SKM-1 (cell line): ENCODE measurements around the gene PRSS1.

Experiments used
- DNase-seq: peaks from one replicate; lab custom pipeline; 2025; ENCODE audit not compliant: unreplicated experiment; lab: John Stamatoyannopoulos, UW

The PRSS1 gene

DNA sequence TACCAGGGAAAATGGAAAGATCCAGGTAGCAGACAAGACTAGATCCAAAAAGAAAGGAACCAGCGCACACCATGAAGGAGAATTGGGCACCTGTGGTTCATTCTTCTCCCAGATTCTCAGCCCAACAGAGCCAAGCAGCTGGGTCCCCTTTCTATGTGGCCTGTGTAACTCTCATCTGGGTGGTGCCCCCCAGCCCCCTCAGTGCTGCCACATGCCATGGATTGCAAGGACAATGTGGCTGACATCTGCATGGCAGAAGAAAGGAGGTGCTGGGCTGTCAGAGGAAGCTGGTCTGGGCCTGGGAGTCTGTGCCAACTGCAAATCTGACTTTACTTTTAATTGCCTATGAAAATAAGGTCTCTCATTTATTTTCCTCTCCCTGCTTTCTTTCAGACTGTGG lies 42.9 kb downstream of the PRSS1 start:
- DNase-seq, result no peak

GRCh38 chr7:142792593-142792992 lies 43.3 kb downstream of the PRSS1 start:
- no peak for DNase-seq

DNA sequence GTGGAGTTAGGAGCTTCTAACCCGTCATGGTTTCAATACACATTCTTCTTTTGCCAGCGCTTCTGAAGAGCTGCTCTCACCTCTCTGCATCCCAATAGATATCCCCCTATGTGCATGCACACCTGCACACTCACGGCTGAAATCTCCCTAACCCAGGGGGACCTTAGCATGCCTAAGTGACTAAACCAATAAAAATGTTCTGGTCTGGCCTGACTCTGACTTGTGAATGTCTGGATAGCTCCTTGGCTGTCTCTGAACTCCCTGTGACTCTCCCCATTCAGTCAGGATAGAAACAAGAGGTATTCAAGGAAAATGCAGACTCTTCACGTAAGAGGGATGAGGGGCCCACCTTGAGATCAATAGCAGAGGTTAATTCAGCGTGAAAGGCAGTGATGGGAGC lies 43.9 kb downstream of the PRSS1 start:
- no peak for DNase-seq

DNA sequence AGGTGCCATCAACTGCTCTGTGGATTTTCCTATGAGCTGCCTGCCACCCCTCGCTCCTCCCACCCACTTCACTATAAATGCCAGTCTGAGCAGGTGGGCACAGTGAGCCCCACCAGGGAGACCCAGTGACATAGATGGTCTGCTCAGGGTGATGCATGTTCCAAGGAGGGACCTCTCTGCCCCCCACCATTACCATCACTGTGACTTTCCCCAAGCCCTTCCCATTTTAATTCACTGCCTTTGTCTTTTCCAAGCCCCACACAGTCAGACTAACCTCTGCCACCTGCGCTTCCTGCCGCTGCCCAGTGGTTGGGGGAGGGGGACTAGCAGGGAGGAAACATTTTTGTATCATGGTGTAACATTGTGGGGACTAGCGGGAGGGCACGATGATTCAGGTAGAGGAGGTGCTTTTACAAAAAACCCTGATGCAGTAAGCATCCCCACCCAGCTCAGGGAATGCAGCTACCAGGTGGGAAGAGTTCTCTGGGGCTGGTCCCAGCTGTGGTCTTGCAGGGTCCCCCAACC lies 46.1 kb downstream of the PRSS1 start:
- no peak for DNase-seq

DNA sequence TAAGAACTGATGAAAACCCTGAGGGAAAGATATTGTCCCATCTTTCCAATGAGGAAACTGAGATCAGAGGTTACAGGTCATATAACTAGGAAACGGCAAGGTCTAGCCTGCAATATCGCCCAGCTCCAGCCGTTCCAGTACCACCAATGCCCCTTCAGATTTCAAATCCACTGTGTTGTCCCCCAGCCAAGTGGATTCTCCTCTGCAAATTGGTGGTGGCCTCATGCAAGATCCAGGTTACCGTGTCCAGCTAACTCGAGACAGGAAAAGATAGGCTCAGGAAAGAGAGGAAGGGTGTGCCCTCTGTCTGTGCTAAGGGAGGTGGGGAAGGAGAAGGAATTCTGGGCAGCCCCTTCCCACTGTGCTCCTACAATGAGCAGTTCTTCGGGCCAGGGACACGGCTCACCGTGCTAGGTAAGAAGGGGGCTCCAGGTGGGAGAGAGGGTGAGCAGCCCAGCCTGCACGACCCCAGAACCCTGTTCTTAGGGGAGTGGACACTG lies 46.8 kb downstream of the PRSS1 start:
- no peak for DNase-seq

GRCh38 chr7:142796501-142797390 lies 47.5 kb downstream of the PRSS1 start:
- no peak for DNase-seq

GRCh38 chr7:142797391-142798377 lies 48.4 kb downstream of the PRSS1 start:
- DNase-seq, result no peak

DNA sequence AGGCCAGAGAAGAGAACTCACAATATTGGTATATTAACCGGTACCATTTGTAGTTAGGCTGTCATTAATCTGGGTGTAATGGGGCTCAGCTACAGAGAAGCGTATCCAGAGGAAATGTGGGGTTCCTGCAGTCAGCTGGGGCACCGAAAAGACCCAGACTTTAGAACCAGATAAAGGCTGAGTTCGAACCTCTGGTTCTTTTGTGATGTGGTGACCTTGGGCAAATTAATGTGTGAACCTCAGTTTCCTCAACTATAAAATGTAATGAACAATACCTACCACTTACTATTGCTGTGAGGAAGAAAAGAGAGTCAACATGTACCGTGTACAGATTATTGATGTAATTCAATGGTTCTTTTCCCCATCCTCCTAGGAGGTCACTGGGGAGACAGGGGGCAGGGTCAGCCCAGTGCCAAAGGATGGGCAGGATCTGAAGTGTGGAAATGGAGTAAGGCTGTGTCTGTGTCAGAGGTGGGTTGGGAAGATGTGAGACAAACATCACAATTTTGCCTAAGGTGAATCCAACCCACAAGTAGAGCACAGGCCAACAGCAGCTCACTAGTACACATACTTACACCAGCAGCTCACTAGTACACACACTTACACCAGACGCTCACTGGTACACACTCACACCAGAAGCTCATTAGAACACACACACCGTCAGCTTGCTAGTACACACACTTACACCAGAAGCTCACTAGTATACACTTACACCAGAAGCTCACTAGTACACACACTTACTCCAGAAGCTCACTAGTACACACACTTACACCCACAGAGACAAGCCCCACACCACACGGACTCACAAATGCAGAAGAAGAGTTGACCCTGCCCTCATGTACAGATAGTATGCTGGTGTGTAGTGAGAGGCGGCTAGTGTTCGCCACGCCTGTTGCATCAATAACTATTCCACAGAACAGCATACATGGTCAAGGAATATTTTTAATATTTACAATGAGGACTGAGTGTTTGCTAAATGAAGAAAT lies 49.5 kb downstream of the PRSS1 start:
- no peak for DNase-seq

DNA sequence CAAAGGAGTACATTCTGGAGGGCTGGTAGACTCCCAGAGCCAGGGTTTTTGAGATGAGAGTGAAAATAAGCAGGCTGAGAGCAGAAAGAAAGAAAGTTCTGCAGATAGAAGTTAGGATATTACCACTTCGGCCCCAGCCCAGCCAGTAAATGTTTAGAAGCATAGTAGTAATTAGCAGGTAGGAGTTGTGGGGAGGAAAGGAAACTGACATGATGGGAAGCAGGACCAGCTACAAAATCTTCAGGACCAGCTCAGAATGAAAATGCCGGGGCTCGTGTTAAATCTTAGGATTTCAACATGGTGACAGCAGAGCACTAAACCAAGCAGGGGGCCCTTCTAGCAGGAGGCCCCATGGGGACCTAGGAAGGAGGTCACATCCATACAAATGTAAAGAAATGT lies 50.2 kb downstream of the PRSS1 start:
- DNase-seq, result no peak

GRCh38 chr7:142800088-142800487 lies 50.8 kb downstream of the PRSS1 start:
- no peak for DNase-seq

DNA sequence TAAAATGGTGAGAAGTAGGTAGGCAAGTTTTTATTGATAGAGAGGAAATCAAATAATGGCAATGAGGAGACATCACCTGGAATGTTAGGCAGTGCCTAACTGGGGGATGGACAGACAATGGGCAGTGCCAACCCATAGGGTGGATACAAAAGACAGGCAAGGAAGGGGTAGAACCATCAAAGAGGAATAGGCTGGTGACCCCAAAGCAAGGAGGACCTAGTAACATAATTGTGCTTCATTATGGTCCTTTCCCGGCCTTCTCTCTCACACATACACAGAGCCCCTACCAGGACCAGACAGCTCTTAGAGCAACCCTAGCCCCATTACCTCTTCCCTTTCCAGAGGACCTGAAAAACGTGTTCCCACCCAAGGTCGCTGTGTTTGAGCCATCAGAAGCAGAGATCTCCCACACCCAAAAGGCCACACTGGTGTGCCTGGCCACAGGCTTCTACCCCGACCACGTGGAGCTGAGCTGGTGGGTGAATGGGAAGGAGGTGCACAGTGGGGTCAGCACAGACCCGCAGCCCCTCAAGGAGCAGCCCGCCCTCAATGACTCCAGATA lies 51.5 kb downstream of the PRSS1 start:
- DNase-seq, result no peak

DNA sequence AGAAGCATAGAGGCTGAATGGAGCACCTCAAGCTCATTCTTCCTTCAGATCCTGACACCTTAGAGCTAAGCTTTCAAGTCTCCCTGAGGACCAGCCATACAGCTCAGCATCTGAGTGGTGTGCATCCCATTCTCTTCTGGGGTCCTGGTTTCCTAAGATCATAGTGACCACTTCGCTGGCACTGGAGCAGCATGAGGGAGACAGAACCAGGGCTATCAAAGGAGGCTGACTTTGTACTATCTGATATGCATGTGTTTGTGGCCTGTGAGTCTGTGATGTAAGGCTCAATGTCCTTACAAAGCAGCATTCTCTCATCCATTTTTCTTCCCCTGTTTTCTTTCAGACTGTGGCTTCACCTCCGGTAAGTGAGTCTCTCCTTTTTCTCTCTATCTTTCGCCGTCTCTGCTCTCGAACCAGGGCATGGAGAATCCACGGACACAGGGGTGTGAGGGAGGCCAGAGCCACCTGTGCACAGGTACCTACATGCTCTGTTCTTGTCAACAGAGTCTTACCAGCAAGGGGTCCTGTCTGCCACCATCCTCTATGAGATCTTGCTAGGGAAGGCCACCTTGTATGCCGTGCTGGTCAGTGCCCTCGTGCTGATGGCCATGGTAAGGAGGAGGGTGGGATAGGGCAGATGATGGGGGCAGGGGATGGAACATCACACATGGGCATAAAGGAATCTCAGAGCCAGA lies 52.5 kb downstream of the PRSS1 start:
- DNase-seq, result no peak

DNA sequence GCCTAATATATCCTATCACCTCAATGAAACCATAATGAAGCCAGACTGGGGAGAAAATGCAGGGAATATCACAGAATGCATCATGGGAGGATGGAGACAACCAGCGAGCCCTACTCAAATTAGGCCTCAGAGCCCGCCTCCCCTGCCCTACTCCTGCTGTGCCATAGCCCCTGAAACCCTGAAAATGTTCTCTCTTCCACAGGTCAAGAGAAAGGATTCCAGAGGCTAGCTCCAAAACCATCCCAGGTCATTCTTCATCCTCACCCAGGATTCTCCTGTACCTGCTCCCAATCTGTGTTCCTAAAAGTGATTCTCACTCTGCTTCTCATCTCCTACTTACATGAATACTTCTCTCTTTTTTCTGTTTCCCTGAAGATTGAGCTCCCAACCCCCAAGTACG lies 53.0 kb downstream of the PRSS1 start:
- no peak for DNase-seq
